K562 (cell line): ENCODE data around the gene TTN. TPM values are rescaled to one million over a fixed set of nuclear protein-coding genes. Genes with fewer than 3 reads are reported as not detected.

Source experiments
- ATAC-seq: fragments of 200-7000 bp; cut with Tn5 transposase; 3 replicates; pipeline ENCODE4 v1.9.1; 2020; ENCODE audit warnings: moderate library complexity
- BruUV-seq: library from RNA; stranded (reverse); fragments of 400-500 nt; replicated peaks from 2 replicates; lab custom pipeline; 2021; lab: Mats Ljungman, UMichigan
- CTCF ChIA-PET: fragments of 300-600 bp; formaldehyde crosslinking; extraction: SDS; loops from one replicate; lab custom pipeline; 2021; ENCODE audit warnings: low intra/inter-chr PET ratio; lab: Yijun Ruan, JAX
- POLR2A ChIA-PET: fragments of 300-600, 350-650 bp; sonication (Branson Sonifier 250); formaldehyde crosslinking; extraction: SDS; loops from one replicate; lab custom pipeline; 2021; ENCODE audit warnings: antibody characterized with exemption, inconsistent platforms; lab: Yijun Ruan, JAX
- DNase-seq, 4 experiments: peaks; one replicate each; pipeline versions ENCODE4 v3.0.0 to v3.0.0-alpha.2; 2011 to 2018; ENCODE audit warnings: low spot score in 3 of 4, mixed read lengths in 3 of 4; ENCODE audit errors: extremely low read depth in 1 of 4
- FAIRE-seq: peaks from 2 replicates; lab custom pipeline; 2011; peaks lifted over from hg19 to GRCh38; lab: Jason Lieb, UNC
- H2AFZ ChIP-seq: 2 replicates; pipeline ENCODE4 v1.6.0; 2011; ENCODE audit warnings: low read depth, low read length, control low read depth, inconsistent platforms
- H3K27ac ChIP-seq: fragments of 200-600 bp; 3 replicates; pipeline ENCODE4 v1.8.0; 2011; ENCODE audit warnings: low read depth, mild to moderate bottlenecking, control low read depth, inconsistent platforms, low read length, moderate library complexity, mixed read lengths; ENCODE audit errors: extremely low read depth
- H3K27me3 ChIP-seq, 2 experiments: fragments of 300-600 bp in 1 of 2; 2 replicates in 1 of 2; 3 replicates in 1 of 2; pipeline versions ENCODE4 v1.6.0 to v1.8.0; 2011; ENCODE audit warnings: inconsistent platforms in 2 of 2, low read length in 2 of 2, mild to moderate bottlenecking in 1 of 2, mixed read lengths in 1 of 2, moderate library complexity in 1 of 2; ENCODE audit not compliant: control insufficient read depth in 2 of 2, insufficient read depth in 2 of 2
- H3K36me3 ChIP-seq: fragments of 300-600 bp; 3 replicates; pipeline ENCODE4 v1.8.0; 2011; ENCODE audit warnings: mild to moderate bottlenecking, low read length, inconsistent platforms; ENCODE audit not compliant: control insufficient read depth, insufficient read depth
- H3K4me1 ChIP-seq, 2 experiments: fragments of 200-600 bp in 1 of 2; replicated peaks in 1 of 2; 2 replicates in 1 of 2; 3 replicates in 1 of 2; pipeline versions ENCODE4 v1.5.1 to v1.8.0; 2011; ENCODE audit warnings: inconsistent platforms in 2 of 2, low read length in 2 of 2, mild to moderate bottlenecking in 1 of 2, mixed read lengths in 1 of 2, moderate library complexity in 1 of 2; ENCODE audit not compliant: control insufficient read depth in 2 of 2, insufficient read depth in 2 of 2
- H3K4me2 ChIP-seq: 2 replicates; pipeline ENCODE4 v1.6.1; 2011; ENCODE audit warnings: low read length, control low read depth, inconsistent platforms, mixed read lengths; ENCODE audit not compliant: insufficient read depth
- H3K4me3 ChIP-seq: fragments of 200-600 bp; sonication (generic), shearing (Covaris generic); 2 replicates; pipeline ENCODE4 v1.5.1; 2016; ENCODE audit warnings: control low read depth, inconsistent platforms
- H3K79me2 ChIP-seq: fragments of 200-600 bp; 3 replicates; pipeline ENCODE4 v1.8.0; 2011; ENCODE audit warnings: low read length, inconsistent platforms; ENCODE audit not compliant: control insufficient read depth, insufficient read depth
- H3K9ac ChIP-seq, 2 experiments: 2 replicates each; pipeline versions ENCODE4 v1.6.0 to v1.6.1; 2011; ENCODE audit warnings: low read depth in 2 of 2, low read length in 2 of 2, control low read depth in 1 of 2, inconsistent platforms in 1 of 2, mild to moderate bottlenecking in 1 of 2, mixed read lengths in 1 of 2; ENCODE audit not compliant: insufficient read depth in 1 of 2
- H3K9me1 ChIP-seq: one replicate; pipeline ENCODE4 v1.6.0; 2011; ENCODE audit warnings: inconsistent platforms, mild to moderate bottlenecking, low read length, moderate library complexity; ENCODE audit not compliant: control insufficient read depth, insufficient read depth
- H3K9me3 ChIP-seq: replicated peaks from 2 replicates; pipeline ENCODE4 v1.5.1; 2011; ENCODE audit warnings: low read depth, low read length, inconsistent platforms; ENCODE audit not compliant: control insufficient read depth, insufficient read depth
- H4K20me1 ChIP-seq: replicated peaks from 2 replicates; pipeline ENCODE4 v1.6.1; 2011; ENCODE audit warnings: low read length, inconsistent platforms, mixed read lengths; ENCODE audit not compliant: control insufficient read depth, insufficient read depth
- BCL6 ChIP-seq: fragments of 250-450 bp; sonication (Bioruptor Pico); IDR thresholded peaks from 2 replicates; pipeline ENCODE4 v1.4.0; 2020
- CSDE1 ChIP-seq, 2 experiments: fragments of 450-650 bp; IDR thresholded peaks; 2 replicates each; pipeline ENCODE4 v1.6.1; 2016; ENCODE audit warnings: mild to moderate bottlenecking in 1 of 2
- E2F6 ChIP-seq, 2 experiments: IDR thresholded peaks; 2 replicates each; pipeline ENCODE4 v1.6.1; 2011; ENCODE audit warnings: borderline replicate concordance in 1 of 2, control low read depth in 1 of 2, low read depth in 1 of 2, low read length in 1 of 2, mild to moderate bottlenecking in 1 of 2, mixed read lengths in 1 of 2, moderate library complexity in 1 of 2; ENCODE audit not compliant: insufficient read depth in 1 of 2, insufficient read length in 1 of 2, poor library complexity in 1 of 2, severe bottlenecking in 1 of 2; ENCODE audit errors: extremely low read depth in 1 of 2
- FOXK1 ChIP-seq: sonication (generic); formaldehyde crosslinking; IDR thresholded peaks from 2 replicates; pipeline ENCODE4 v1.8.0; 2022; ENCODE audit warnings: missing genetic modification reagents, mild to moderate bottlenecking, borderline replicate concordance
- FOXM1 ChIP-seq, 2 experiments: fragments of 450-650 bp in 1 of 2; sonication (generic) in 1 of 2; formaldehyde crosslinking in 1 of 2; IDR thresholded peaks; 2 replicates each; pipeline versions ENCODE4 v1.6.1 to v1.9.0; 2017 to 2022; ENCODE audit warnings: low read depth in 2 of 2, mild to moderate bottlenecking in 2 of 2, missing genetic modification reagents in 1 of 2, moderate library complexity in 1 of 2
- LEF1 ChIP-seq: fragments of 450-650 bp; IDR thresholded peaks from 2 replicates; pipeline ENCODE4 v1.6.1; 2016; ENCODE audit warnings: mild to moderate bottlenecking
- NKRF ChIP-seq: fragments of 450-650 bp; IDR thresholded peaks from 2 replicates; pipeline ENCODE4 v1.6.1; 2016; ENCODE audit warnings: borderline replicate concordance
- RB1 ChIP-seq: fragments of 450-650 bp; IDR thresholded peaks from 2 replicates; pipeline ENCODE4 v1.6.1; 2017; ENCODE audit warnings: low read depth, mild to moderate bottlenecking
- SREBF1 ChIP-seq: fragments of 150-350 bp; IDR thresholded peaks from 2 replicates; pipeline ENCODE4 v1.6.1; 2014; ENCODE audit warnings: antibody characterized with exemption, low read depth, low read length, borderline replicate concordance
- SRSF1 ChIP-seq: fragments of 200-400 bp; formaldehyde crosslinking; IDR thresholded peaks from 2 replicates; pipeline ENCODE4 v1.6.1; 2017; ENCODE audit warnings: mild to moderate bottlenecking, low read depth, low read length, moderate library complexity
- TAF7 ChIP-seq: fragments of 450-650 bp; IDR thresholded peaks from 2 replicates; pipeline ENCODE4 v1.6.1; 2016; ENCODE audit warnings: missing genetic modification characterization, missing compliant biosample characterization
- TGIF2 ChIP-seq: sonication (generic); formaldehyde crosslinking; IDR thresholded peaks from 2 replicates; pipeline ENCODE4 v1.8.1; 2022; ENCODE audit warnings: mild to moderate bottlenecking, missing genetic modification reagents, moderate library complexity
- USF1 ChIP-seq: sonication (generic); formaldehyde crosslinking; IDR thresholded peaks from 2 replicates; pipeline ENCODE4 v1.9.0; 2022; ENCODE audit warnings: mild to moderate bottlenecking, missing genetic modification reagents
- WHSC1 ChIP-seq: IDR thresholded peaks from one replicate; pipeline ENCODE4 v1.6.1; 2012; ENCODE audit warnings: low read length, control low read depth, inconsistent platforms
- ZBTB12 ChIP-seq: fragments of 250-450 bp; sonication (Bioruptor Pico); IDR thresholded peaks from 2 replicates; pipeline ENCODE4 v1.4.0; 2020
- ZBTB7A ChIP-seq: IDR thresholded peaks from 2 replicates; pipeline ENCODE4 v1.6.1; 2011; ENCODE audit warnings: low read depth, mild to moderate bottlenecking, low read length, moderate library complexity, borderline replicate concordance; ENCODE audit not compliant: control insufficient read depth
- ZNF133 ChIP-seq: fragments of 250-450 bp; sonication (Bioruptor Pico); IDR thresholded peaks from 2 replicates; pipeline ENCODE4 v1.4.0; 2020; ENCODE audit warnings: mild to moderate bottlenecking
- ZNF232 ChIP-seq: sonication (generic); formaldehyde crosslinking; IDR thresholded peaks from 2 replicates; pipeline ENCODE4 v1.8.0; 2022; ENCODE audit warnings: mild to moderate bottlenecking, missing genetic modification reagents
- ZNF766 ChIP-seq: fragments of 200-800 bp; sonication (Bioruptor generic); conservative IDR thresholded peaks from 2 replicates; pipeline ENCODE4 v1.6.1; 2016; ENCODE audit warnings: missing genetic modification characterization, missing compliant biosample characterization
- ZNF77 ChIP-seq: fragments of 250-450 bp; sonication (Bioruptor Pico); IDR thresholded peaks from 2 replicates; pipeline ENCODE4 v1.5.0; 2020
- WGBS: fragments of 100-300 bp; shearing (Covaris generic); methylation state at CpG from one replicate; pipeline ENCODE4 v1.1.6; 2016; ENCODE audit warnings: low coverage, mixed read lengths; ENCODE audit not compliant: insufficient coverage; ENCODE audit errors: missing lambda C conversion rate; 5-methylcytosine and 5-hydroxymethylcytosine counted together
- in situ Hi-C: fragments of 300-500 bp; cut with MboI; formaldehyde crosslinking; loops from 4 replicates; pipeline ENCODE4 v1.15.0; 2018; ENCODE audit warnings: inconsistent platforms, mixed read lengths
- intact Hi-C: fragments of 100-400 bp; cut with micrococcal nuclease; formaldehyde crosslinking; loops from 2 replicates; pipeline ENCODE4 v1.14.2; 2022
- polyA plus RNA-seq, 8 experiments: library from polyadenylated mRNA; depleted of rRNA in 4 of 8; stranded (reverse) in 5 of 8; unstranded in 3 of 8; fragments of >200 nt; fragmentation: Nextera tagmentation in 2 of 8; fragmentation: Illumina TruSeq in 1 of 8; extraction: Ambion mirVana in 2 of 8; extraction: Trizol in 1 of 8; gene quantifications; 2 replicates each; pipeline versions ENCODE4 v1.2.1 to v1.2.3, GENCODE V29; 2011 to 2014; ENCODE audit warnings: inconsistent platforms in 1 of 8, missing spikeins in 1 of 8
- total RNA-seq, 7 experiments: library from RNA; depleted of rRNA in 6 of 7; stranded (reverse); fragments of >200 nt in 6 of 7; fragmentation: Illumina TruSeq in 2 of 7; extraction: Trizol in 2 of 7; gene quantifications; 2 replicates each; pipeline versions ENCODE4 v1.2.1 to v1.2.3, GENCODE V29; 2011 to 2021; ENCODE audit warnings: low replicate concordance in 1 of 7

Gene TTN
- total and polyA plus RNA-seq, 9 of the 15 experiments (the other 6 are each of a cell fraction or from before 2014, with no cell fraction given) = under 0.01 to 0.20 (median 0.04) TPM; not detected in 1

- no peak overlapping the region for H2AFZ ChIP-seq
- no TSS peak for BruUV-seq
- FAIRE-seq = no peak
- intact Hi-C loops = no loop called here
- no peaks in the 10 kb centered on the region for H3K4me1 ChIP-seq
- in situ Hi-C loops = no loop called here
- no peak overlapping the region for H3K4me3 ChIP-seq
- ChIA-PET CTCF (no interaction called here), POLR2A (no interaction called here)
- no peaks in the 10 kb centered on the region for H3K36me3 ChIP-seq
- peaks cover 0 to 6% of the 10 kb centered on the region in 2 experiments; a peak in 2 of 5 replicates for H3K27me3 ChIP-seq
- no peak for TF ChIP-seq ZNF77 (CRISPR knock-in tag)
- no peak for TF ChIP-seq ZNF766 (CRISPR knock-in tag)
- no peak for TF ChIP-seq TAF7 (tag)
- no peak for TF ChIP-seq FOXM1 (IDR thresholded peaks at IDR 0.05; ENCODE audit: low read depth)
- TF ChIP-seq FOXM1 (CRISPR knock-in tag; IDR thresholded peaks at IDR 0.05; ENCODE audit: low read depth) = no peak
- no peak for TF ChIP-seq FOXK1 (CRISPR knock-in tag)
- no peak for TF ChIP-seq WHSC1
- no peak for TF ChIP-seq ZNF133 (CRISPR knock-in tag)
- no peak for TF ChIP-seq E2F6 (IDR thresholded peaks at IDR 0.05; ENCODE audit: borderline replicate concordance in 1 of 2, extremely low read depth in 1 of 2, insufficient read depth in 1 of 2, insufficient read length in 1 of 2, low read depth in 1 of 2, low read length in 1 of 2, poor library complexity in 1 of 2, severe bottlenecking in 1 of 2)
- no peak for TF ChIP-seq LEF1
- no peak for TF ChIP-seq ZBTB7A
- TF ChIP-seq BCL6 (CRISPR knock-in tag) = no peak
- TF ChIP-seq SRSF1 = no peak
- no peak for TF ChIP-seq ZBTB12 (CRISPR knock-in tag)
- TF ChIP-seq RB1 = no peak
- no peak for TF ChIP-seq CSDE1 (IDR thresholded peaks at IDR 0.05)
- TF ChIP-seq TGIF2 (CRISPR knock-in tag) = no peak
- TF ChIP-seq USF1 = no peak
- TF ChIP-seq SREBF1 = no peak
- no peak for TF ChIP-seq ZNF232
- TF ChIP-seq NKRF = no peak
- no peaks in the 10 kb centered on the region for H3K9me3 ChIP-seq
- no peak overlapping the region for H3K27ac ChIP-seq
- H3K9me1 ChIP-seq = no peaks in the 10 kb centered on the region
- H3K79me2 ChIP-seq = no peaks in the 10 kb centered on the region
- 2% methylated on average over 2 of the region's 2 CpGs for WGBS
- H3K9ac ChIP-seq = no peak overlapping the region
- H3K4me2 ChIP-seq = no peak overlapping the region
- no peak for ATAC-seq
- H4K20me1 ChIP-seq = no peaks in the 10 kb centered on the region
- no peak for DNase-seq
Measured at GRCh38 chr2:178730049-178730448, 77.2 kb downstream of the TTN start.
